ENCODE measurements around the gene KRTAP2-4. TPM values are rescaled to one million over a fixed set of nuclear protein-coding genes. Genes with fewer than 3 reads are reported as not detected.
"Not testable (repeated sequence)": the region's sequence is repeated elsewhere in the genome, so short reads cannot be mapped to it uniquely, and the experiment has no call there.

KRTAP2-4 gene
- polyA plus RNA-seq (2013, experiment 1 of 2) = not detected
- not detected for polyA plus RNA-seq (2013, experiment 2 of 2)

- no peak within 1 kb of the TSS for H2BK5ac ChIP-seq (ENCODE audit: low read depth, low read length, poor library complexity, severe bottlenecking)
- H3K14ac ChIP-seq (ENCODE audit: low read length in 2 of 2) = no peak within 1 kb of the TSS
- no peak within 1 kb of the TSS for H3K4me2 ChIP-seq (ENCODE audit: low read length, poor library complexity, severe bottlenecking)
- no peak within 1 kb of the TSS for H3K4ac ChIP-seq (ENCODE audit: low read depth in 1 of 2, low read length in 2 of 2)
- no peak within 1 kb of the TSS for H4K91ac ChIP-seq (ENCODE audit: low read length)
- no peaks in the 10 kb centered on the region for H3K9me3 ChIP-seq (ENCODE audit: control insufficient read depth, low read length)
- H3K18ac ChIP-seq (ENCODE audit: low read depth in 1 of 2, low read length in 2 of 2) = peak within 1 kb of the TSS in 1 of 2 experiments; percentile 48
- H3K4me1 ChIP-seq (ENCODE audit: control insufficient read depth, insufficient read depth, low read depth, low read length) = peaks cover 2% of the 10 kb centered on the region
- H2AK5ac ChIP-seq (ENCODE audit: low read length, severe bottlenecking) = no peak within 1 kb of the TSS
- 51% methylated on average over 4 of the region's 6 CpGs for WGBS
- H3K27ac ChIP-seq (ENCODE audit: low read length, poor library complexity, severe bottlenecking) = no peak within 1 kb of the TSS
- H4K8ac ChIP-seq (ENCODE audit: low read length) = no peak within 1 kb of the TSS
- H3K79me1 ChIP-seq (replicated peaks; ENCODE audit: low read length, poor library complexity, severe bottlenecking) = no peaks in the 10 kb centered on the region
- H3K23ac ChIP-seq (ENCODE audit: low read length in 2 of 2) = no peak within 1 kb of the TSS
- no peak within 1 kb of the TSS for H2BK15ac ChIP-seq (ENCODE audit: low read depth, poor library complexity, severe bottlenecking)
- H3K9ac ChIP-seq (ENCODE audit: low read length) = no peak within 1 kb of the TSS
- H3K36me3 ChIP-seq (ENCODE audit: control insufficient read depth in 1 of 2, insufficient read depth in 2 of 2, low read depth in 1 of 2, low read length in 2 of 2) = no peaks in the 10 kb centered on the region
- H2AFZ ChIP-seq (ENCODE audit: low read depth, low read length) = no peak within 1 kb of the TSS
- no peak within 1 kb of the TSS for H2BK12ac ChIP-seq (ENCODE audit: low read length in 2 of 2)
- H3K27me3 ChIP-seq (ENCODE audit: control insufficient read depth in 1 of 2, insufficient read depth in 1 of 2, low read length in 2 of 2) = no peaks in the 10 kb centered on the region
- DNase-seq = peak; percentile 90
- H2BK120ac ChIP-seq (ENCODE audit: low read depth, low read length) = no peak within 1 kb of the TSS
- no peak within 1 kb of the TSS for H3K4me3 ChIP-seq (ENCODE audit: insufficient read depth in 1 of 2, low read depth in 1 of 2, low read length in 2 of 2)
These were observed at the start of gene KRTAP2-4 for GRCh38 chr17:41065829-41066624. Gene KRTAP2-4, minus strand, starts transcription at chr17:41065879. Its CDS starts 34 bp downstream, at chr17:41065845.

- H3K18ac ChIP-seq (ENCODE audit: low read depth in 1 of 2, low read length in 2 of 2) = no peak overlapping the region
- no peak overlapping the region for H4K91ac ChIP-seq (ENCODE audit: low read length)
- H3K27ac ChIP-seq (ENCODE audit: low read length, poor library complexity, severe bottlenecking) = no peak overlapping the region
- H2BK12ac ChIP-seq (ENCODE audit: low read length in 2 of 2) = no peak overlapping the region
- H2AK5ac ChIP-seq (ENCODE audit: low read length, severe bottlenecking) = no peak overlapping the region
- no peak for DNase-seq
- no peak overlapping the region for H3K9ac ChIP-seq (ENCODE audit: low read length)
- no peak overlapping the region for H2BK5ac ChIP-seq (ENCODE audit: low read depth, low read length, poor library complexity, severe bottlenecking)
- H3K14ac ChIP-seq (ENCODE audit: low read length in 2 of 2) = no peak overlapping the region
- no peak overlapping the region for H3K23ac ChIP-seq (ENCODE audit: low read length in 2 of 2)
- H2BK120ac ChIP-seq (ENCODE audit: low read depth, low read length) = no peak overlapping the region
- H4K8ac ChIP-seq (ENCODE audit: low read length) = no peak overlapping the region
- H2AFZ ChIP-seq (ENCODE audit: low read depth, low read length) = no peak overlapping the region
- WGBS = 67% methylated on average over 1 of the region's 2 CpGs
- no peak overlapping the region for H3K4me2 ChIP-seq (ENCODE audit: low read length, poor library complexity, severe bottlenecking)
- H3K27me3 ChIP-seq (ENCODE audit: control insufficient read depth in 1 of 2, insufficient read depth in 1 of 2, low read length in 2 of 2) = no peaks in the 10 kb centered on the region
- H3K36me3 ChIP-seq (ENCODE audit: control insufficient read depth in 1 of 2, insufficient read depth in 2 of 2, low read depth in 1 of 2, low read length in 2 of 2) = no peaks in the 10 kb centered on the region
- H3K79me1 ChIP-seq (replicated peaks; ENCODE audit: low read length, poor library complexity, severe bottlenecking) = no peaks in the 10 kb centered on the region
- H3K9me3 ChIP-seq (ENCODE audit: control insufficient read depth, low read length) = peaks cover 4% of the 10 kb centered on the region
- peak overlapping the region in 1 of 2 experiments; percentile 59 for H3K4me3 ChIP-seq (ENCODE audit: insufficient read depth in 1 of 2, low read depth in 1 of 2, low read length in 2 of 2)
- H3K4ac ChIP-seq (ENCODE audit: low read depth in 1 of 2, low read length in 2 of 2) = no peak overlapping the region
- H2BK15ac ChIP-seq (ENCODE audit: low read depth, poor library complexity, severe bottlenecking) = no peak overlapping the region
- H3K4me1 ChIP-seq (ENCODE audit: control insufficient read depth, insufficient read depth, low read depth, low read length) = no peaks in the 10 kb centered on the region
These were observed 45.6 kb upstream of the KRTAP2-4 start for GRCh38 chr17:41111151-41111885.

- WGBS = no CpG with 5 or more reads among the region's 1 CpG
These were observed 43.2 kb upstream of the KRTAP2-4 start for GRCh38 chr17:41108728-41109386.

More at GRCh38 chr17:41108728-41109386, 43.2 kb upstream of the KRTAP2-4 start:
- not testable (repeated sequence) for H2BK120ac ChIP-seq (ENCODE audit: low read depth, low read length); H2BK5ac ChIP-seq (ENCODE audit: low read depth, low read length, poor library complexity, severe bottlenecking); H3K9me3 ChIP-seq (ENCODE audit: control insufficient read depth, low read length); H3K14ac ChIP-seq (ENCODE audit: low read length in 2 of 2); H2BK12ac ChIP-seq (ENCODE audit: low read length in 2 of 2); H4K91ac ChIP-seq (ENCODE audit: low read length); H2AK5ac ChIP-seq (ENCODE audit: low read length, severe bottlenecking); H3K27me3 ChIP-seq (ENCODE audit: control insufficient read depth in 1 of 2, insufficient read depth in 1 of 2, low read length in 2 of 2); H3K4me2 ChIP-seq (ENCODE audit: low read length, poor library complexity, severe bottlenecking); H3K9ac ChIP-seq (ENCODE audit: low read length); H3K23ac ChIP-seq (ENCODE audit: low read length in 2 of 2); H3K27ac ChIP-seq (ENCODE audit: low read length, poor library complexity, severe bottlenecking); H2AFZ ChIP-seq (ENCODE audit: low read depth, low read length); H4K8ac ChIP-seq (ENCODE audit: low read length); H3K4ac ChIP-seq (ENCODE audit: low read depth in 1 of 2, low read length in 2 of 2); H3K4me1 ChIP-seq (ENCODE audit: control insufficient read depth, insufficient read depth, low read depth, low read length); H3K36me3 ChIP-seq (ENCODE audit: control insufficient read depth in 1 of 2, insufficient read depth in 2 of 2, low read depth in 1 of 2, low read length in 2 of 2); H2BK15ac ChIP-seq (ENCODE audit: low read depth, poor library complexity, severe bottlenecking); DNase-seq; H3K18ac ChIP-seq (ENCODE audit: low read depth in 1 of 2, low read length in 2 of 2); H3K79me1 ChIP-seq (replicated peaks; ENCODE audit: low read length, poor library complexity, severe bottlenecking)
- peak overlapping the region in 1 of 2 experiments; percentile 63 for H3K4me3 ChIP-seq (ENCODE audit: insufficient read depth in 1 of 2, low read depth in 1 of 2, low read length in 2 of 2)
